Activated naive CD4-positive, alpha-beta T cell treated with Interleukin-2 at 50 U/mL for 16 hours (primary cell): ENCODE results near the gene LAX1.
"Not testable (repeated sequence)": the region's sequence is repeated elsewhere in the genome, so short reads cannot be mapped to it uniquely, and the experiment has no call there.

ENCODE experiments used
- DNase-seq: peaks from one replicate; pipeline ENCODE4 v3.0.0-alpha.2; 2020

The LAX1 gene

DNA sequence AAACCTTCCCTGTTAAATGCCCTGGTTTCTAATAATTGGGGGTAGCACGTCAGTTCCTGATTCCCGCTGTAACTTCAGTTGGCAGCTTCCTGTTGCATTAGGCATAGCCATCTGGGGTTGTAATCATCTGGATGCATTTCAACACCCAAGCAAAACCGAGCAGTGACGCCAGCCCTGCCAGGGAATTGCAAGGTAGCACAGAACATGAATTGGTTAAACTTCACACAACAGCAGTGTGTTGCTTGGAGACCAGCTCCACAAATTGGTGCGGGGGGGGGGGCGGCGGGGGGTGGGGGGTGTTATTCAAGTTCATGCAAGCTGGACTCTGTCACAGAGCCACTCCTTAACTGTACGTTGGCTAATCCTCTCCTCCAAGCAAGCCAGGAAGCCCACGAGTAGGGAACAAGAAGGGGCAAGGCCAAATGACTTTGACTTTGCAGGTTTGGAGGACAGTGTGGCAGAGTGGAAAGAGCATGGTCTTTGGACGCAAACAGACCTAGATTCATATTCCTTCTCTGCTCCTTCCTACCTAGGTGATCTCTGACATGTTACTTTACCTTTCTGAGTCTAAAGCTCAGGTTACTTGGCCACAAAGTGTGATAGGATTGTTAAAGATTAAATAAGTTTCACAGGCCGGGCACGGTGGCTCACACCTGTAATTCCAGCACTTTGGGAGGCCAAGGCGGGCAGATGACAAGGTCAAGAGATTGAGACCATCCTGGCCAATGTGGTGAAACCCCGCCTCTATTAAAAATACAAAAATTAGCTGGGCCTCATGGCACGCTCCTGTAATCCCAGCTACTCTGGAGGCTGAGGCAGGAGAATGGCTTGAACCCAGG, 4.7 kb downstream of the LAX1 start:
- DNase-seq: no peak

DNA sequence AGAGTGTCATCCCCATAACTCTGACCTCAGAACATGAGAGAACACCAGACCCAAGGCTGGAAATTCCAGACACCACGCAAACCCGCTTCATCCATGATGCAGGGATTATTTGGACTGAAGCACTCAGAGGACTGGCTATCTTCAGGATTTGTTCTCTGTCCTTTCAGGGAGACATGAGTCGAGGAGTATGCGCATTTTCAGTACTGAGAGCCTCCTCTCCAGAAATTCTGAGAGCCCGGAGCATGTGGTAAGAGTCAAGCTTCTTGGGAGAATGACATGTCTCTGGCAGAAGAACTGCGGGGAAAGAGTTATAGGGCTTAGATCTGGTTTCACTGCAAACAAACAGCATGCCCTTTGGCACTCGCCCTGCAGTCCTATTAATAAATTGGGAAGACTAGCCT, 6.9 kb downstream of the LAX1 start:
- DNase-seq: no peak

GRCh38 chr1:203772836-203773235, 7.9 kb downstream of the LAX1 start:
- no peak for DNase-seq

- no peak for DNase-seq
Observed at GRCh38 chr1:203776636-203777035, 11.7 kb downstream of the LAX1 start.

GRCh38 chr1:203777596-203777995, 12.6 kb downstream of the LAX1 start:
- DNase-seq: no peak

DNA sequence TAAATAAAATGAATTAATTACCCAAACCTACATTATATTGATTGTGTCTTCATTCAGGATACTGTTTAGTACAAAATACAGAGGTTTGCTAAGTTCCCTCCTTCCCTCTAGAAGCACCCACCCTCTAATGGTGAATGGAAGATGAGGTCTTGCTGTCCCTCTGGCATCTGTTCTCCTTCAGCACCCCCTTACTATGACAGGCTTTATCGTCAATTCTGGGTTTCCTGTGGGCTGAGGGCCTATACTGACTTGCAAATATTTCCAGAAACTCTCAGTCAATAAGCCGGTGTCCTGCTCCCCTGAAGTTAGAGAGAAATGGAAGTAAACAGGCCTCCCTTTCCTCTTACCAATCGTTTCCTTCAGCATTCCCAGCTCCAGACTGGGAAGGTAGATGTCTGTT, 13.2 kb downstream of the LAX1 start:
- DNase-seq: no peak

DNA sequence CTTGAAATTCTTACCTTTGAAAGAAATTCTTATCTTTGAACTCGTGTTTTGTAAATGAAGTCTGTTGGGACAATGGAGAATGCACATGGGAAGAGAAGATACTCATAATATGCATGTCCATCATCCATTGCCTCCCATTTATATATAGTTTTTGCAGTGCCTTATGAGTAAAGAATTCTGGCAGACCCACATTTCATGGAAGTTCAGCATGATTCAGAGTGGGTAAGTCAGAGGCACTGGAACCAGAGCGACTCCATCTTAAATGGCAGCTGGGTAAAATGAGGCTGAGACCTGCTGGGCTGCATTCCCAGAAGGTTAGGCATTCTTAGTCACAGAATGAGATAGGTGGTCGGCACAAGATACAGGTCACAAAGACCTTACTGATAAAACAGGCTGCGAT, 13.8 kb downstream of the LAX1 start:
- no peak for DNase-seq

- DNase-seq: no peak
Observed at GRCh38 chr1:203781962-203782361, 17.0 kb downstream of the LAX1 start.

DNA sequence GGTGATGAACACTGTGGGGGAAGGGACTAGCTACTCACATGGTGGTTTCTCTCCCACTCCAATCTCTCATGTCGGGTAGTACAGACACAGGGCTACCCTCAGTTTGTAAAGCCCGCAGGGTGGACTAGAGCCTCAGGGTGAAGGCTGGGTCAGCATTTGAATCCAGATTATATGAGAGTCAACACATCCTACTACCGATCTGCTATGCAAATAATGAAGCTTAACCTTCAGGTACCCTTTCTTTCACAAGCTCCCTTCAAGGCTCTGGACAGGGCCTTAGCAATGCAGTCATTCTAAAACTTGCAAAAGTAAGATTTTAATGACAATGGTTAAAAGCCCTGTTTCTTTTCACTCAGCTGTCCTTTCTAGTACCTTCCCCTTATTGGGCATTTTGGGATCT, 25.0 kb downstream of the LAX1 start:
- no peak for DNase-seq

GRCh38 chr1:203791498-203791897, 26.5 kb downstream of the LAX1 start:
- no peak for DNase-seq

GRCh38 chr1:203792486-203792885, 27.5 kb downstream of the LAX1 start:
- DNase-seq: no peak

GRCh38 chr1:203793561-203793960, 28.6 kb downstream of the LAX1 start:
- DNase-seq: not testable (repeated sequence)

GRCh38 chr1:203794764-203795440, 29.9 kb downstream of the LAX1 start:
- DNase-seq: no peak

- DNase-seq: peak; percentile 99
Observed at GRCh38 chr1:203795441-203796235, 30.7 kb downstream of the LAX1 start, which contains the start of the genes ZBED6 and ZC3H11A. ZBED6 (plus strand) TSS chr1:203795623; CDS start chr1:203797523, 1,900 bp downstream. ZC3H11A (plus strand) TSS chr1:203795623; CDS start chr1:203817071, 21,448 bp downstream.

DNA sequence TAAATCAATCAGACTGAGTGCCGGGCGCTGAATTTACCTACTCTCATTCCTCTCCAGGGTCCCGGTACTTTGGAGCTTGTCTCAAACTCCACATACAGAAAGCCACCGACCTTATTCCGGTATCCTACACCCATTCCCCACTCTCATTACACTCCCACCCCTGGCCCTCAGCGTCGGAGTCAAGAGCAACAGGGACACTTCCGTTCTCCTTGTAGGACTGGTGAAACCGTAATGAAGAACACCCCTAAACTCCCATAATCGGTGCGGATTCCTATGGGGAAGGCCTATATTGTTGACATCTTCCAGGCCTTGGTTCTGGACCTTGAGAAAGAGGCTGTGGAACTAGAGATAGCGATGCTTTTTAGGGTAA, 31.2 kb downstream of the LAX1 start:
- DNase-seq: peak; percentile 34

- DNase-seq: no peak
Observed at GRCh38 chr1:203797216-203797615, 32.2 kb downstream of the LAX1 start.

DNA sequence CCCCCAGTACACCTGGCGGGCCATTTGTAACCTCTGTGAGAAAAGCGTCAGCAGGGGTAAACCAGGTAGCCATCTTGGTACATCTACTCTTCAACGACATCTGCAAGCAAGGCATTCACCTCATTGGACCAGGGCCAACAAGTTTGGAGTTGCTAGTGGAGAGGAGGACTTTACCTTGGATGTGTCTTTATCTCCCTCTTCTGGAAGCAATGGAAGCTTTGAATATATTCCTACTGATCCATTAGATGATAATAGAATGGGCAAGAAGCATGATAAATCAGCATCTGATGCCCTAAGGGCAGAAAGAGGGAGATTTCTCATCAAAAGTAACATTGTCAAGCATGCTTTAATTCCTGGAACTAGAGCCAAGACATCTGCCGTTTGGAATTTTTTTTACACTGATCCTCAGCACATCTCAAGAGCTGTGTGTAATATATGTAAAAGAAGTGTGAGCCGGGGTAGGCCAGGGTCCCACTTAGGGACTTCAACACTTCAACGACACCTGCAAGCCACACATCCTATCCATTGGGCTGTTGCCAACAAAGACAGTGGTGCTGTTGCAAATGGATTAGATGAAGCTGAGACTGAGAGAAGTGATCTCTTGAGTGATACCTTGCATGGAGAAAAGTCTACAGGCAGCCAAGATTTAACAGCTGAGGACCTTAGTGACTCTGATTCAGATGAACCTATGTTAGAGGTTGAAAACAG, 33.1 kb downstream of the LAX1 start:
- no peak for DNase-seq

- no peak for DNase-seq
Observed at GRCh38 chr1:203799157-203799556, 34.2 kb downstream of the LAX1 start.

- DNase-seq: no peak
Observed at GRCh38 chr1:203799971-203800370, 35.0 kb downstream of the LAX1 start.

DNA sequence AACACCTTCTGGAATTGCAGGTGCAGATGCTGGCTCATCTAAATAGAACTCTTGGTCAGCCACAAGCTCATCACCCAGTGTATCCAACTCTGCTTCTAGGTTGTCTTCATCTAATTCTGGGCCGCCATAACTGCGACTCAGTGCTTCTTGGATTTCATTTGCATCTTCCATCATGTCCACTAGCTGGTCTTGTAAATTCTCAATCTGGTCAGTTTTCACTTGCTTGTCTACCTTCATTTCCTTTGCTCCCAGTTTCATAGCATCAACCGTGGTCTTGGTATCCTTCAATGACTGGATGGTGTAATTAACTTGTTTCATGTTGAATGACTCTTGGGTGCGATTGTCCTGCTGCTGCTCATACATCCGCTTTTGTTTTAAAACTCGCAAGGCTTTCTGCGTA, 40.7 kb downstream of the LAX1 start:
- no peak for DNase-seq

GRCh38 chr1:203807196-203807595, 42.2 kb downstream of the LAX1 start:
- no peak for DNase-seq

- no peak for DNase-seq
Observed at GRCh38 chr1:203813581-203814341, 48.8 kb downstream of the LAX1 start.
